H1 (cell line): ENCODE results near the gene TLNRD1. TPM values are rescaled to one million over a fixed set of nuclear protein-coding genes. Genes with fewer than 3 reads are reported as not detected.

ENCODE experiments used
- CTCF ChIA-PET: fragments of 300-600 bp; sonication (Branson Sonifier 250); formaldehyde crosslinking; loops from one replicate; lab custom pipeline; 2021; ENCODE audit not compliant: partially characterized antibody; lab: Charles Lee
- POLR2A ChIA-PET: fragments of 300-600 bp; sonication (Branson Sonifier 250); formaldehyde crosslinking; loops from one replicate; lab custom pipeline; 2021; ENCODE audit warnings: inconsistent platforms; ENCODE audit not compliant: partially characterized antibody; lab: Charles Lee
- DNase-seq, 2 experiments: peaks; one replicate each; pipeline versions ENCODE4 v3.0.0 to v3.0.0-alpha.2; 2010 to 2022; ENCODE audit warnings: low spot score in 2 of 2, low read depth in 1 of 2, mixed read lengths in 1 of 2
- FAIRE-seq: peaks from 2 replicates; lab custom pipeline; 2011; peaks lifted over from hg19 to GRCh38; lab: Jason Lieb, UNC
- H2AFZ ChIP-seq: 2 replicates; pipeline ENCODE4 v1.8.1; 2012; ENCODE audit warnings: low read length, inconsistent platforms
- H2AK5ac ChIP-seq: 2 replicates; pipeline ENCODE4 v1.6.1; 2013; ENCODE audit warnings: low read depth, low read length
- H2BK120ac ChIP-seq: replicated peaks from 2 replicates; pipeline ENCODE3; 2013; ENCODE audit warnings: low read depth, low read length, inconsistent platforms
- H2BK12ac ChIP-seq: 2 replicates; pipeline ENCODE4 v1.6.1; 2013; ENCODE audit warnings: low read depth, low read length
- H2BK15ac ChIP-seq: 2 replicates; pipeline ENCODE4 v1.6.1; 2013; ENCODE audit warnings: low read length
- H2BK20ac ChIP-seq: 2 replicates; pipeline ENCODE4 v1.6.1; 2013; ENCODE audit warnings: low read length
- H2BK5ac ChIP-seq: 2 replicates; pipeline ENCODE4 v1.6.1; 2013; ENCODE audit warnings: low read depth, low read length
- H3K14ac ChIP-seq: 2 replicates; pipeline ENCODE4 v1.6.1; 2013; ENCODE audit warnings: inconsistent platforms; ENCODE audit not compliant: insufficient read length
- H3K18ac ChIP-seq: 2 replicates; pipeline ENCODE4 v1.6.1; 2013; ENCODE audit warnings: low read length; ENCODE audit errors: extremely low read depth
- H3K23ac ChIP-seq: 2 replicates; pipeline ENCODE4 v1.6.1; 2013; ENCODE audit warnings: inconsistent platforms; ENCODE audit not compliant: insufficient read length
- H3K23me2 ChIP-seq: 2 replicates; pipeline ENCODE4 v1.6.1; 2013; ENCODE audit warnings: low read depth, low read length
- H3K27ac ChIP-seq: 2 replicates; pipeline ENCODE4 v1.6.1; 2011; ENCODE audit warnings: low read depth, low read length, inconsistent platforms
- H3K27me3 ChIP-seq, 4 experiments: replicated peaks in 1 of 4; 1 replicate in 1 of 4; 2 replicates in 3 of 4; pipeline versions ENCODE4 v1.6.1 to v1.8.1; 2011 to 2013; ENCODE audit warnings: low read length in 3 of 4, mild to moderate bottlenecking in 3 of 4, inconsistent platforms in 2 of 4, mixed read lengths in 2 of 4, moderate library complexity in 1 of 4; ENCODE audit not compliant: control insufficient read depth in 3 of 4, insufficient read depth in 3 of 4; ENCODE audit errors: extremely low read depth in 1 of 4
- H3K36me3 ChIP-seq, 4 experiments: 2 replicates each; pipeline versions ENCODE4 v1.6.1 to v1.8.1; 2011 to 2013; ENCODE audit warnings: mild to moderate bottlenecking in 4 of 4, low read length in 3 of 4, moderate library complexity in 2 of 4, control low read depth in 1 of 4, inconsistent platforms in 1 of 4; ENCODE audit not compliant: insufficient read depth in 4 of 4, control insufficient read depth in 2 of 4
- H3K4ac ChIP-seq: replicated peaks from 2 replicates; pipeline ENCODE3; 2013; ENCODE audit warnings: low read length, low read depth, mixed read lengths, inconsistent platforms; ENCODE audit not compliant: insufficient read length
- H3K4me1 ChIP-seq, 4 experiments: replicated peaks in 1 of 4; 1 replicate in 1 of 4; 2 replicates in 3 of 4; pipeline versions ENCODE4 v1.6.1 to v1.8.1; 2011 to 2013; ENCODE audit warnings: low read length in 3 of 4, inconsistent platforms in 2 of 4, mixed read lengths in 1 of 4; ENCODE audit not compliant: insufficient read depth in 4 of 4, control insufficient read depth in 3 of 4
- H3K4me2 ChIP-seq, 2 experiments: 2 replicates each; pipeline versions ENCODE4 v1.6.1 to v1.8.1; 2011 to 2013; ENCODE audit warnings: low read depth in 2 of 2, low read length in 2 of 2, control low read depth in 1 of 2, inconsistent platforms in 1 of 2, mild to moderate bottlenecking in 1 of 2; ENCODE audit not compliant: insufficient read depth in 1 of 2
- H3K4me3 ChIP-seq, 4 experiments: fragments of 200-600, 300-600 bp in 1 of 4; sonication (generic), shearing (Covaris generic), sonication (Bioruptor Twin) in 1 of 4; 2 replicates each; pipeline versions ENCODE4 v1.5.1 to v1.8.1; 2011 to 2016; ENCODE audit warnings: low read length in 4 of 4, low read depth in 3 of 4, control low read depth in 2 of 4, inconsistent platforms in 2 of 4, mild to moderate bottlenecking in 2 of 4, mixed read lengths in 1 of 4, moderate library complexity in 1 of 4; ENCODE audit not compliant: insufficient read depth in 2 of 4; ENCODE audit errors: extremely low read depth in 1 of 4
- H3K56ac ChIP-seq: replicated peaks from 2 replicates; pipeline ENCODE3; 2013; ENCODE audit warnings: low read depth, mild to moderate bottlenecking, mixed read lengths, low read length, inconsistent platforms; ENCODE audit not compliant: insufficient read length
- H3K79me1 ChIP-seq: 2 replicates; pipeline ENCODE4 v1.6.1; 2013; ENCODE audit warnings: low read depth, low read length, control low read depth
- H3K79me2 ChIP-seq, 2 experiments: 2 replicates each; pipeline versions ENCODE4 v1.6.1 to v1.8.1; 2012 to 2013; ENCODE audit warnings: low read length in 2 of 2, mild to moderate bottlenecking in 2 of 2, inconsistent platforms in 1 of 2; ENCODE audit not compliant: insufficient read depth in 2 of 2, control insufficient read depth in 1 of 2
- H3K9ac ChIP-seq, 4 experiments: replicated peaks in 1 of 4; 1 replicate in 1 of 4; 2 replicates in 3 of 4; pipeline versions ENCODE4 v1.6.1 to v1.8.1; 2011 to 2013; ENCODE audit warnings: low read depth in 3 of 4, low read length in 3 of 4, control low read depth in 2 of 4, mild to moderate bottlenecking in 2 of 4, moderate library complexity in 2 of 4, inconsistent platforms in 1 of 4; ENCODE audit errors: extremely low read depth in 1 of 4
- H3K9me3 ChIP-seq, 2 experiments: 2 replicates each; pipeline versions ENCODE4 v1.6.1 to v1.8.1; 2012 to 2013; ENCODE audit warnings: mild to moderate bottlenecking in 2 of 2, moderate library complexity in 2 of 2, control low read depth in 1 of 2, inconsistent platforms in 1 of 2, low read depth in 1 of 2, low read length in 1 of 2, mixed read lengths in 1 of 2; ENCODE audit not compliant: insufficient read depth in 2 of 2
- H4K20me1 ChIP-seq, 2 experiments: replicated peaks in 1 of 2; 2 replicates each; pipeline versions ENCODE3 to v1.8.1; 2011 to 2013; ENCODE audit warnings: inconsistent platforms in 2 of 2, low read length in 2 of 2, mild to moderate bottlenecking in 1 of 2; ENCODE audit not compliant: insufficient read depth in 2 of 2, control insufficient read depth in 1 of 2
- H4K5ac ChIP-seq: 2 replicates; pipeline ENCODE4 v1.6.1; 2013; ENCODE audit warnings: low read length, low read depth, mixed read lengths, inconsistent platforms; ENCODE audit not compliant: insufficient read length
- H4K8ac ChIP-seq: 2 replicates; pipeline ENCODE4 v1.8.0; 2013; ENCODE audit warnings: mild to moderate bottlenecking, moderate library complexity, low read length, inconsistent platforms; ENCODE audit not compliant: insufficient read depth; ENCODE audit errors: extremely low read depth
- H4K91ac ChIP-seq: replicated peaks from 2 replicates; pipeline ENCODE3; 2013; ENCODE audit warnings: low read length, mixed read lengths, inconsistent platforms; ENCODE audit not compliant: insufficient read length
- PHF8 ChIP-seq: fragments of 200-600 bp; sonication (generic); conservative IDR thresholded peaks from 2 replicates; pipeline ENCODE4 v1.7.1; 2012; ENCODE audit warnings: low read depth, mild to moderate bottlenecking, inconsistent platforms, low read length, moderate library complexity
- SP1 ChIP-seq: IDR thresholded peaks from 2 replicates; pipeline ENCODE4 v1.6.1; 2011; ENCODE audit warnings: low read depth, low read length
- SP4 ChIP-seq: IDR thresholded peaks from 2 replicates; pipeline ENCODE4 v1.6.1; 2012; ENCODE audit warnings: low read length, inconsistent platforms
- TAF1 ChIP-seq: IDR thresholded peaks from 2 replicates; pipeline ENCODE4 v1.6.1; 2011; ENCODE audit warnings: mild to moderate bottlenecking, low read depth, low read length
- WGBS, 2 experiments: shearing (Covaris generic) in 1 of 2; methylation state at CpG; one replicate each; pipeline versions ENCODE4 v1.1.6 to v1.1.7; 2013 to 2015; ENCODE audit warnings: low lambda C conversion rate in 2 of 2, mixed read lengths in 2 of 2, inconsistent platforms in 1 of 2, low coverage in 1 of 2, missing lambda C conversion rate in 1 of 2; ENCODE audit not compliant: insufficient replicate concordance in 2 of 2, insufficient coverage in 1 of 2, insufficient read length in 1 of 2; ENCODE audit errors: extremely low coverage in 1 of 2, missing lambda C conversion rate in 1 of 2; 5-methylcytosine and 5-hydroxymethylcytosine counted together
- polyA plus RNA-seq, 7 experiments: library from polyadenylated mRNA; depleted of rRNA in 3 of 7; stranded (reverse) in 5 of 7; unstranded in 2 of 7; fragments of >200 nt in 5 of 7; fragments of 200-250 nt in 2 of 7; gene quantifications; 1 replicate in 5 of 7; 2 replicates in 1 of 7; 4 replicates in 1 of 7; pipeline versions ENCODE4 v1.2.1 to v1.2.3, GENCODE V29; 2011 to 2013; ENCODE audit warnings: missing spikeins in 2 of 7, mixed read lengths in 2 of 7
- total RNA-seq: library from RNA; stranded (reverse); fragmentation: NEBNext Ultra II Directional; extraction: Animal tissue kit (Norgen Biotek cat#: 25700); gene quantifications from 2 replicates; pipeline ENCODE4 v1.2.1, GENCODE V29; 2021
- TF ChIP-seq, protein P1 (sequence below): IDR thresholded peaks from 2 replicates; pipeline ENCODE4 v1.6.1; 2012; ENCODE audit warnings: inconsistent platforms

Gene TLNRD1
- total and polyA plus RNA-seq, 2 of the 8 experiments (the other 6 are each of a cell fraction or from before 2014, with no cell fraction given), result 12.2 to 20.5 TPM

DNA sequence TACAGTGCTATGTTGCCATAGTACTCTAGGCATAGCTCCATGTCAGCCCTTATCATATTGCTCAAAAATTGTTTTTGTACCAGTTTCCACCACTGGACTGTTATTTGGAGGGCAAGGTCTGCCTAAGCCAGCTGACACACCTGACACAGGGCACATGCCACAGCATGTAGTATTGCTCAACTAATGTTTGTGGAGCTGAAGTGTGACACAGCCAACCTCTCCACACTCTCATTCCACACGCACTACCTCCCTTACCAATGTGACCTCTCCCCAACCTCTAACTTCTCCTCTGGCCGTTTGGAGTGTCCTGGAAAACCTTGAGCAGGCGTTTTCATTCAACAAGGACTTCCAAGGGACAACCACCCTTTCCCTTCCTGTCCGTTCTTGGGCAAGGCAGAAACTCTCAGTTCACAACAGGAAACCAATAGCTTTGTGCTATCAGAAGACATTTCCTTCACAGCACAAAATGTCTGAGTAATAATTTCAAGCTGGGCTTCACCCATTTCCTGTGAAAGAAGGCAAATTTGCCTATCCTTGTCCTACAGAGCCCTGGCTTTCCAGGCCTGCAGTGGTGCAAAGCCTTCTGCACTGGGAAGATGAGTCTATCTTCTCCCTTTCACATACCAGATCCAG, 38.4 kb downstream of the TLNRD1 start:
- DNase-seq (no peak), FAIRE-seq (no peak)
- Histone ChIP-seq H3K18ac (no peak overlapping the region), H3K9me3 (no peaks in the 10 kb centered on the region), H3K4me2 (no peak overlapping the region), H3K27ac (no peak overlapping the region), H3K79me1 (no peaks in the 10 kb centered on the region), H3K9ac (no peak overlapping the region), H3K79me2 (no peaks in the 10 kb centered on the region), H2BK15ac (no peak overlapping the region), H2BK12ac (no peak overlapping the region), H3K4ac (no peak overlapping the region), H3K23me2 (no peaks in the 10 kb centered on the region), H3K14ac (no peak overlapping the region), H2BK20ac (no peak overlapping the region), H2BK120ac (no peak overlapping the region), H3K23ac (no peak overlapping the region), H4K91ac (no peak overlapping the region), H3K56ac (no peak overlapping the region), H3K4me3 (no peak overlapping the region), H2AFZ (no peak overlapping the region), H3K36me3 (no peaks in the 10 kb centered on the region), H3K27me3 (no peaks in the 10 kb centered on the region), H3K4me1 (no peaks in the 10 kb centered on the region), H2AK5ac (no peak overlapping the region), H4K8ac (no peak overlapping the region; the same call in 1 of the 2 replicates), H2BK5ac (no peak overlapping the region), H4K5ac (no peak overlapping the region), H4K20me1 (no peaks in the 10 kb centered on the region)
- TF ChIP-seq PHF8 (no peak), SP1 (no peak), TAF1 (no peak), SP4 (no peak)
- TF ChIP-seq, protein P1, sequence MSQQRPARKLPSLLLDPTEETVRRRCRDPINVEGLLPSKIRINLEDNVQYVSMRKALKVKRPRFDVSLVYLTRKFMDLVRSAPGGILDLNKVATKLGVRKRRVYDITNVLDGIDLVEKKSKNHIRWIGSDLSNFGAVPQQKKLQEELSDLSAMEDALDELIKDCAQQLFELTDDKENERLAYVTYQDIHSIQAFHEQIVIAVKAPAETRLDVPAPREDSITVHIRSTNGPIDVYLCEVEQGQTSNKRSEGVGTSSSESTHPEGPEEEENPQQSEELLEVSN, result no peak
- WGBS, 2 experiments, result 87% methylated on average over 4 of the region's 4 CpGs; no CpG with 5 or more reads in 1 of the 2 experiments
- ChIA-PET CTCF (interaction anchor here (1.0 to 1.8 kb wide), 5 partner anchors 9 to 227 kb away, joined by 3 to 8 read pairs (median 4); no protein-coding TSS in a partner anchor), POLR2A (interaction anchor here (0.6 kb wide), 1 partner anchor 182 kb away, joined by 3 read pairs; no protein-coding TSS in a partner anchor)
